DND-41 (cell line): ENCODE data around the gene HDAC4.

Experiments
- ATAC-seq: fragments of 200-7000 bp; cut with Tn5 transposase; 3 replicates; pipeline ENCODE4 v1.9.1; 2021; ENCODE audit warnings: low read depth; ENCODE audit not compliant: insufficient read depth
- DNase-seq: peaks from one replicate; pipeline ENCODE4 v3.0.0-alpha.2; 2020
- H2AFZ ChIP-seq: 2 replicates; pipeline ENCODE4 v1.6.0; 2012; ENCODE audit warnings: low read depth, low read length
- H3K27ac ChIP-seq: 2 replicates; pipeline ENCODE4 v1.5.1; 2012; ENCODE audit warnings: low read length, inconsistent platforms
- H3K27me3 ChIP-seq: fragments of 200-600 bp; sonication (generic); 2 replicates; pipeline ENCODE4 v1.6.0; 2012; ENCODE audit warnings: low read length, mild to moderate bottlenecking, inconsistent platforms; ENCODE audit not compliant: insufficient read depth, poor library complexity
- H3K36me3 ChIP-seq: 2 replicates; pipeline ENCODE4 v1.5.1; 2012; ENCODE audit warnings: low read length, inconsistent platforms; ENCODE audit not compliant: insufficient read depth
- H3K4me1 ChIP-seq: 2 replicates; pipeline ENCODE4 v1.5.1; 2012; ENCODE audit warnings: mild to moderate bottlenecking, low read length; ENCODE audit not compliant: insufficient read depth
- H3K4me2 ChIP-seq: 2 replicates; pipeline ENCODE4 v1.6.0; 2012; ENCODE audit warnings: mild to moderate bottlenecking, moderate library complexity, low read length, inconsistent platforms; ENCODE audit not compliant: insufficient read depth
- H3K4me3 ChIP-seq, 2 experiments: fragments of 200-600 bp in 1 of 2; shearing (Covaris generic) in 1 of 2; 2 replicates each; pipeline ENCODE4 v1.5.1; 2012 to 2016; ENCODE audit warnings: inconsistent platforms in 2 of 2, low read length in 2 of 2, mild to moderate bottlenecking in 2 of 2, low read depth in 1 of 2, moderate library complexity in 1 of 2
- H3K79me2 ChIP-seq: 2 replicates; pipeline ENCODE4 v1.6.0; 2012; ENCODE audit warnings: low read length, inconsistent platforms; ENCODE audit not compliant: insufficient read depth
- H3K9ac ChIP-seq: 2 replicates; pipeline ENCODE4 v1.6.0; 2012; ENCODE audit warnings: low read depth, mild to moderate bottlenecking, inconsistent platforms, low read length, moderate library complexity
- H3K9me3 ChIP-seq: 2 replicates; pipeline ENCODE4 v1.5.1; 2012; ENCODE audit warnings: low read length, moderate library complexity, mild to moderate bottlenecking, inconsistent platforms; ENCODE audit not compliant: insufficient read depth, severe bottlenecking
- H4K20me1 ChIP-seq: 2 replicates; pipeline ENCODE4 v1.6.0; 2012; ENCODE audit warnings: low read length; ENCODE audit not compliant: insufficient read depth
- CTCF ChIP-seq: IDR thresholded peaks from 2 replicates; pipeline ENCODE4 v1.5.1; 2012; ENCODE audit warnings: borderline replicate concordance, low read length, moderate library complexity, mild to moderate bottlenecking; ENCODE audit not compliant: poor library complexity, severe bottlenecking; ENCODE audit errors: extremely low read depth
- EZH2 ChIP-seq: IDR thresholded peaks from 3 replicates; pipeline ENCODE4 v1.6.1; 2012; ENCODE audit warnings: borderline replicate concordance, low read depth, mild to moderate bottlenecking, moderate library complexity, low read length, inconsistent platforms; ENCODE audit not compliant: severe bottlenecking

Gene HDAC4

GRCh38 chr2:239268549-239268948, 132.3 kb downstream of the HDAC4 start:
- Histone ChIP-seq H2AFZ (no peak overlapping the region), H3K27ac (peak overlapping the region; percentile 94), H4K20me1 (peaks cover 94% of the 10 kb centered on the region), H3K4me2 (peak overlapping the region; percentile 73), H3K9ac (peak overlapping the region; percentile 59), H3K9me3 (no peaks in the 10 kb centered on the region), H3K79me2 (peaks cover 99% of the 10 kb centered on the region), H3K36me3 (peaks cover 70% of the 10 kb centered on the region), H3K4me1 (peaks cover 100% of the 10 kb centered on the region), H3K27me3 (no peaks in the 10 kb centered on the region), H3K4me3 (peak overlapping the region in 1 of 2 experiments; percentile 41; a peak in 1 of 4 replicates)
- peak; percentile 39 for ATAC-seq
- peak; percentile 78 for DNase-seq
- TF ChIP-seq CTCF (no peak), EZH2 (no peak)

GRCh38 chr2:239268082-239268481, 132.7 kb downstream of the HDAC4 start:
- H4K20me1 ChIP-seq, result peaks cover 94% of the 10 kb centered on the region
- TF ChIP-seq EZH2, result no peak
- no peak for TF ChIP-seq CTCF
- peak overlapping the region; percentile 73 for H3K4me2 ChIP-seq
- no peak overlapping the region for H2AFZ ChIP-seq
- no peak for ATAC-seq
- H3K4me3 ChIP-seq, result peak overlapping the region in 1 of 2 experiments; percentile 35; a peak in 1 of 4 replicates
- H3K4me1 ChIP-seq, result peaks cover 99% of the 10 kb centered on the region
- no peaks in the 10 kb centered on the region for H3K9me3 ChIP-seq
- H3K27me3 ChIP-seq, result no peaks in the 10 kb centered on the region
- peak overlapping the region; percentile 94 for H3K27ac ChIP-seq
- peaks cover 99% of the 10 kb centered on the region for H3K79me2 ChIP-seq
- H3K9ac ChIP-seq, result peak overlapping the region; percentile 59
- H3K36me3 ChIP-seq, result peaks cover 69% of the 10 kb centered on the region
- DNase-seq, result no peak

- TF ChIP-seq CTCF, result peak; percentile 81
- TF ChIP-seq EZH2, result no peak
- no peak overlapping the region for H2AFZ ChIP-seq
- peaks cover 69% of the 10 kb centered on the region for H3K36me3 ChIP-seq
- H3K79me2 ChIP-seq, result peaks cover 99% of the 10 kb centered on the region
- peak overlapping the region; percentile 94 for H3K27ac ChIP-seq
- DNase-seq (peak; percentile 96), ATAC-seq (peak; percentile 83)
- H4K20me1 ChIP-seq, result peaks cover 93% of the 10 kb centered on the region
- peaks cover 98% of the 10 kb centered on the region for H3K4me1 ChIP-seq
- H3K27me3 ChIP-seq, result no peaks in the 10 kb centered on the region
- H3K4me2 ChIP-seq, result peak overlapping the region; percentile 73
- no peaks in the 10 kb centered on the region for H3K9me3 ChIP-seq
- H3K4me3 ChIP-seq, result peak overlapping the region in 1 of 2 experiments; percentile 59; a peak in 2 of 4 replicates
- peak overlapping the region; percentile 59 for H3K9ac ChIP-seq
Measured at GRCh38 chr2:239267288-239267951, 133.4 kb downstream of the HDAC4 start.
